CD14-positive monocyte (primary cell): ENCODE data around the gene ACSM5. TPM values are rescaled to one million over a fixed set of nuclear protein-coding genes. Genes with fewer than 3 reads are reported as not detected.
"Not testable (repeated sequence)": the region's sequence is repeated elsewhere in the genome, so short reads cannot be mapped to it uniquely, and the experiment has no call there.

Experiments
- DNase-seq, 3 donors: peaks; one replicate each; pipeline ENCODE4 v3.0.0-alpha.2; 2011 to 2022
- H2AFZ ChIP-seq: 2 replicates; pipeline ENCODE4 v1.6.0; 2012; ENCODE audit warnings: mild to moderate bottlenecking, low read depth, low read length, inconsistent platforms; ENCODE audit not compliant: insufficient read depth, poor library complexity, severe bottlenecking
- H3K27ac ChIP-seq, 2 donors: 1 replicate in 1 of 2; 2 replicates in 1 of 2; pipeline ENCODE4 v1.5.1; 2012 to 2013; ENCODE audit warnings: low read length in 2 of 2, control low read depth in 1 of 2, inconsistent platforms in 1 of 2, low read depth in 1 of 2, mild to moderate bottlenecking in 1 of 2
- H3K27me3 ChIP-seq, 2 donors: one replicate each; pipeline versions ENCODE4 v1.6.0 to v1.6.1; 2011 to 2013; ENCODE audit warnings: low read length in 2 of 2; ENCODE audit not compliant: control insufficient read depth in 2 of 2, insufficient read depth in 2 of 2
- H3K36me3 ChIP-seq, 2 donors: replicated peaks in 1 of 2; 1 replicate in 1 of 2; 2 replicates in 1 of 2; pipeline versions ENCODE4 v1.5.1 to v1.6.1; 2012 to 2013; ENCODE audit warnings: low read length in 2 of 2, control low read depth in 1 of 2, inconsistent platforms in 1 of 2, mild to moderate bottlenecking in 1 of 2; ENCODE audit not compliant: insufficient read depth in 2 of 2, control insufficient read depth in 1 of 2
- H3K4me1 ChIP-seq, 2 donors: 1 replicate in 1 of 2; 2 replicates in 1 of 2; pipeline versions ENCODE4 v1.5.1 to v1.6.1; 2012 to 2013; ENCODE audit warnings: low read length in 2 of 2, control low read depth in 1 of 2, inconsistent platforms in 1 of 2, mild to moderate bottlenecking in 1 of 2, moderate library complexity in 1 of 2; ENCODE audit not compliant: insufficient read depth in 2 of 2, control insufficient read depth in 1 of 2
- H3K4me2 ChIP-seq: replicated peaks from 2 replicates; pipeline ENCODE3; 2012; ENCODE audit warnings: low read length, moderate library complexity, mild to moderate bottlenecking; ENCODE audit not compliant: poor library complexity, severe bottlenecking; ENCODE audit errors: extremely low read depth
- H3K4me3 ChIP-seq, 3 experiments: fragments of 200-600 bp in 1 of 3; sonication (generic) in 1 of 3; replicated peaks in 1 of 3; 1 replicate in 2 of 3; 2 replicates in 1 of 3; pipeline ENCODE4 v1.5.1; 2011 to 2013; ENCODE audit warnings: low read length in 3 of 3, mild to moderate bottlenecking in 3 of 3, control low read depth in 2 of 3, low read depth in 2 of 3, inconsistent platforms in 1 of 3, moderate library complexity in 1 of 3
- H3K79me2 ChIP-seq: 2 replicates; pipeline ENCODE4 v1.6.0; 2012; ENCODE audit warnings: mild to moderate bottlenecking, control low read depth, inconsistent platforms, low read length, moderate library complexity; ENCODE audit not compliant: insufficient read depth
- H3K9ac ChIP-seq: 2 replicates; pipeline ENCODE4 v1.6.0; 2017; ENCODE audit warnings: low read length, mild to moderate bottlenecking; ENCODE audit not compliant: insufficient read depth, poor library complexity, severe bottlenecking
- H3K9me3 ChIP-seq, 2 donors: replicated peaks in 1 of 2; 1 replicate in 1 of 2; 2 replicates in 1 of 2; pipeline versions ENCODE4 v1.5.1 to v1.6.1; 2012 to 2013; ENCODE audit warnings: low read length in 2 of 2, control low read depth in 1 of 2; ENCODE audit not compliant: control insufficient read depth in 1 of 2, insufficient read depth in 1 of 2
- H4K20me1 ChIP-seq: 2 replicates; pipeline ENCODE4 v1.6.0; 2012; ENCODE audit warnings: mild to moderate bottlenecking, low read length, control low read depth, moderate library complexity; ENCODE audit not compliant: insufficient read depth
- H3K27ac Mint-ChIP-seq, 7 donors: one replicate each; pipeline ENCODE4 v1.8.0; 2020; ENCODE audit warnings: mild to moderate bottlenecking in 7 of 7, mixed read lengths in 7 of 7, moderate library complexity in 6 of 7, inconsistent platforms in 2 of 7
- H3K27me3 Mint-ChIP-seq, 3 donors: one replicate each; pipeline ENCODE4 v1.8.0; 2021 to 2022; ENCODE audit warnings: low read depth in 3 of 3, mild to moderate bottlenecking in 3 of 3, mixed read lengths in 3 of 3, moderate library complexity in 3 of 3, inconsistent platforms in 1 of 3
- H3K36me3 Mint-ChIP-seq, 2 donors: one replicate each; pipeline ENCODE4 v1.8.0; 2020; ENCODE audit warnings: mixed read lengths in 2 of 2, inconsistent platforms in 1 of 2, mild to moderate bottlenecking in 1 of 2
- H3K4me1 Mint-ChIP-seq: one replicate; pipeline ENCODE4 v1.8.0; 2020; ENCODE audit warnings: mild to moderate bottlenecking, mixed read lengths
- H3K4me3 Mint-ChIP-seq, 2 donors: one replicate each; pipeline ENCODE4 v1.8.0; 2020; ENCODE audit warnings: mild to moderate bottlenecking in 2 of 2, mixed read lengths in 2 of 2, moderate library complexity in 1 of 2
- H3K9me3 Mint-ChIP-seq, 7 donors: one replicate each; pipeline ENCODE4 v1.8.0; 2020 to 2022; ENCODE audit warnings: mixed read lengths in 7 of 7, mild to moderate bottlenecking in 6 of 7, moderate library complexity in 6 of 7, inconsistent platforms in 2 of 7
- CTCF ChIP-seq: fragments of 200-600 bp; IDR thresholded peaks from one replicate; pipeline ENCODE4 v1.8.0; 2022; ENCODE audit warnings: antibody characterized with exemption, mild to moderate bottlenecking
- WGBS: methylation state at CpG from one replicate; pipeline ENCODE4 v1.1.5; 2013; ENCODE audit warnings: missing lambda C conversion rate; ENCODE audit not compliant: insufficient coverage; 5-methylcytosine and 5-hydroxymethylcytosine counted together
- intact Hi-C, 2 donors: fragments of 100-400 bp; cut with micrococcal nuclease; formaldehyde crosslinking; loops; one replicate each; pipeline versions ENCODE4 v1.15.0 to v1.15.1; 2023
- polyA plus RNA-seq, 3 donors: library from polyadenylated mRNA; depleted of rRNA in 1 of 3; unstranded in 2 of 3; stranded (reverse) in 1 of 3; fragments of 300-500 nt in 2 of 3; fragments of >200 nt in 1 of 3; fragmentation: Illumina TruSeq in 2 of 3; gene quantifications; 1 replicate in 2 of 3; 2 replicates in 1 of 3; pipeline ENCODE4 v1.2.3, GENCODE V29; 2012 to 2021

ACSM5 gene
- polyA plus RNA-seq, 3 donors, result 0.05 to 0.33 (median 0.24) TPM

DNA sequence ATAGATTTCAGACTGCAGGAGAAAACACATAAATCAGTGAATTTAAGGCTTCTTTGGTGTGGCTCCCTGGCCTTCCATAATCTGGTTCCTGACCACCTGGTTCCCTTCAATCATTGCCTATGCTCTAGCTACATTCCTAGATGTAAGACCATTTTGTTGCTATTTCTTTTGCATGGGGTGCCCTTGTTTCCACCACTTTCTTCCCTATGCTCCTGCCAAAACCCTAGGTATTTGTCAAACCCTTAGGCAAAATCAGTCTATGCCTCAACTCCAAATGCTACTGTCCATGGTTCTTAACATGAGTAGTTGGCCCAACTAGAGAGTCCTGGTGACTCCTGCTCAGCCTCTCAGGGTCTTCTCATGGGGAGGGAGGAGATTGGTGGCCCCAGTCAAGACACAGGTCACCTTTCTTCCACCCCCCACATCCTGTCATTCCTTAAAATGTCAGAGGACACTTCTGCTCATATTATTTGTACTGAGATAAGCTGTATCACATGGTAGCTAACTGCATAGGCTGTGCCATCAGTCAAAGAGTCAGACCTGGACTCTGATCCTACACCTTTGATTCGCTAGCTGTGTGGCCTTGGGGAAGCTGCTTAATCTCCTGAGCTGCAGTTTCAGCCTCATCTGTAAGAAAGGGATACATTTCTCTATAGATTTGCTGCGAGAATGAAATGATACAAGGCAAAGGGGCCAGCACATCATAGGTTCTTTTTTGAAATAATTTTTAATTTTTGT is 15.0 kb downstream of the ACSM5 start:
- no peak overlapping the region for H3K4me3 Mint-ChIP-seq
- no peak overlapping the region for H3K27ac Mint-ChIP-seq
- Histone ChIP-seq H3K9ac (no peak overlapping the region), H3K4me1 (no peaks in the 10 kb centered on the region), H3K27ac (no peak overlapping the region), H3K4me3 (no peak overlapping the region), H3K79me2 (no peaks in the 10 kb centered on the region), H4K20me1 (no peaks in the 10 kb centered on the region), H3K9me3 (no peaks in the 10 kb centered on the region), H3K27me3 (no peaks in the 10 kb centered on the region), H3K4me2 (no peak overlapping the region), H2AFZ (no peak overlapping the region), H3K36me3 (no peaks in the 10 kb centered on the region)
- H3K4me1 Mint-ChIP-seq, result no peaks in the 10 kb centered on the region
- WGBS, result 71% methylated on average over 1 of the region's 2 CpGs
- no peaks in the 10 kb centered on the region for H3K36me3 Mint-ChIP-seq
- peaks cover 0 to 4% (median 0%) of the 10 kb centered on the region in 3 donors for H3K27me3 Mint-ChIP-seq
- peaks cover 0 to 2% (median 0%) of the 10 kb centered on the region in 7 donors for H3K9me3 Mint-ChIP-seq
- DNase-seq, result no peak
- intact Hi-C loops, result no loop called here
- no peak for TF ChIP-seq CTCF

GRCh38 chr16:20427401-20427797 is 18.1 kb downstream of the ACSM5 start:
- H3K4me1 Mint-ChIP-seq, result not testable (repeated sequence)
- WGBS, result 83% methylated on average over 1 of the region's 2 CpGs

GRCh38 chr16:20429499-20429898 is 20.2 kb downstream of the ACSM5 start:
- H2AFZ ChIP-seq, intact Hi-C loops, H4K20me1 ChIP-seq, H3K9ac ChIP-seq, H3K4me2 ChIP-seq, H3K79me2 ChIP-seq, H3K4me1 Mint-ChIP-seq, DNase-seq, H3K27ac ChIP-seq, H3K9me3 Mint-ChIP-seq, H3K27me3 Mint-ChIP-seq, H3K27ac Mint-ChIP-seq, H3K4me3 ChIP-seq, H3K36me3 ChIP-seq, H3K4me1 ChIP-seq, H3K27me3 ChIP-seq, H3K36me3 Mint-ChIP-seq, H3K9me3 ChIP-seq, H3K4me3 Mint-ChIP-seq: not testable (repeated sequence)
- 95% methylated on average over 6 of the region's 7 CpGs for WGBS

More at GRCh38 chr16:20427401-20427797, 18.1 kb downstream of the ACSM5 start:
- H3K79me2 ChIP-seq, H3K4me1 ChIP-seq, H4K20me1 ChIP-seq, H3K27ac ChIP-seq, H3K4me2 ChIP-seq, H3K27me3 ChIP-seq, DNase-seq, H3K9ac ChIP-seq, H3K36me3 ChIP-seq, H2AFZ ChIP-seq, H3K9me3 Mint-ChIP-seq, intact Hi-C loops, H3K4me3 ChIP-seq, H3K4me3 Mint-ChIP-seq, H3K9me3 ChIP-seq, H3K36me3 Mint-ChIP-seq, H3K27me3 Mint-ChIP-seq: not testable (repeated sequence)
- H3K27ac Mint-ChIP-seq, result peak overlapping the region in 1 of 7 donors; percentile 33

GRCh38 chr16:20430480-20430879 is 21.1 kb downstream of the ACSM5 start:
- H2AFZ ChIP-seq, H3K4me2 ChIP-seq, H3K27ac Mint-ChIP-seq, H3K4me1 ChIP-seq, H3K9me3 ChIP-seq, DNase-seq, H4K20me1 ChIP-seq, H3K27ac ChIP-seq, H3K79me2 ChIP-seq, H3K9me3 Mint-ChIP-seq, H3K36me3 Mint-ChIP-seq, intact Hi-C loops, H3K27me3 ChIP-seq, H3K4me1 Mint-ChIP-seq, H3K27me3 Mint-ChIP-seq, H3K9ac ChIP-seq, H3K36me3 ChIP-seq, H3K4me3 Mint-ChIP-seq, H3K4me3 ChIP-seq: not testable (repeated sequence)
- WGBS, result no CpG with 5 or more reads among the region's 1 CpG
